ENCODE results near the gene ZC3H10. TPM values are rescaled to one million over a fixed set of nuclear protein-coding genes. Genes with fewer than 3 reads are reported as not detected.

ZC3H10 gene
- total and polyA plus RNA-seq, 2 of the 13 experiments (the other 11 are each of a cell fraction or from before 2014, with no cell fraction given), result 0.70 to 2.3 TPM

GRCh38 chr12:56116267-56117081 is 1.6 kb upstream of the ZC3H10 start, which contains the start of gene RPL41 (continued):
- TF ChIP-seq, protein P1, sequence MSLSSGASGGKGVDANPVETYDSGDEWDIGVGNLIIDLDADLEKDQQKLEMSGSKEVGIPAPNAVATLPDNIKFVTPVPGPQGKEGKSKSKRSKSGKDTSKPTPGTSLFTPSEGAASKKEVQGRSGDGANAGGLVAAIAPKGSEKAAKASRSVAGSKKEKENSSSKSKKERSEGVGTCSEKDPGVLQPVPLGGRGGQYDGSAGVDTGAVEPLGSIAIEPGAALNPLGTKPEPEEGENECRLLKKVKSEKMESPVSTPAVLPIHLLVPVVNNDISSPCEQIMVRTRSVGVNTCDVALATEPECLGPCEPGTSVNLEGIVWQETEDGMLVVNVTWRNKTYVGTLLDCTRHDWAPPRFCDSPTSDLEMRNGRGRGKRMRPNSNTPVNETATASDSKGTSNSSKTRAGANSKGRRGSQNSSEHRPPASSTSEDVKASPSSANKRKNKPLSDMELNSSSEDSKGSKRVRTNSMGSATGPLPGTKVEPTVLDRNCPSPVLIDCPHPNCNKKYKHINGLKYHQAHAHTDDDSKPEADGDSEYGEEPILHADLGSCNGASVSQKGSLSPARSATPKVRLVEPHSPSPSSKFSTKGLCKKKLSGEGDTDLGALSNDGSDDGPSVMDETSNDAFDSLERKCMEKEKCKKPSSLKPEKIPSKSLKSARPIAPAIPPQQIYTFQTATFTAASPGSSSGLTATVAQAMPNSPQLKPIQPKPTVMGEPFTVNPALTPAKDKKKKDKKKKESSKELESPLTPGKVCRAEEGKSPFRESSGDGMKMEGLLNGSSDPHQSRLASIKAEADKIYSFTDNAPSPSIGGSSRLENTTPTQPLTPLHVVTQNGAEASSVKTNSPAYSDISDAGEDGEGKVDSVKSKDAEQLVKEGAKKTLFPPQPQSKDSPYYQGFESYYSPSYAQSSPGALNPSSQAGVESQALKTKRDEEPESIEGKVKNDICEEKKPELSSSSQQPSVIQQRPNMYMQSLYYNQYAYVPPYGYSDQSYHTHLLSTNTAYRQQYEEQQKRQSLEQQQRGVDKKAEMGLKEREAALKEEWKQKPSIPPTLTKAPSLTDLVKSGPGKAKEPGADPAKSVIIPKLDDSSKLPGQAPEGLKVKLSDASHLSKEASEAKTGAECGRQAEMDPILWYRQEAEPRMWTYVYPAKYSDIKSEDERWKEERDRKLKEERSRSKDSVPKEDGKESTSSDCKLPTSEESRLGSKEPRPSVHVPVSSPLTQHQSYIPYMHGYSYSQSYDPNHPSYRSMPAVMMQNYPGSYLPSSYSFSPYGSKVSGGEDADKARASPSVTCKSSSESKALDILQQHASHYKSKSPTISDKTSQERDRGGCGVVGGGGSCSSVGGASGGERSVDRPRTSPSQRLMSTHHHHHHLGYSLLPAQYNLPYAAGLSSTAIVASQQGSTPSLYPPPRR (CRISPR knock-in tag; IDR thresholded peaks at IDR 0.05; ENCODE audit: borderline replicate concordance), result peak; percentile 61; the same call in 1 of the 2 replicates
- TF ChIP-seq SIX1 (CRISPR knock-in tag; IDR thresholded peaks at IDR 0.05; ENCODE audit: borderline replicate concordance) (peak; percentile 60; the same call in 1 of the 2 replicates), HNF1A (IDR thresholded peaks at IDR 0.05; ENCODE audit: low read depth) (no peak), HNF1A (CRISPR knock-in tag; IDR thresholded peaks at IDR 0.05; ENCODE audit: borderline replicate concordance) (peak; percentile 74; the same call in 1 of the 2 replicates), EP300 (IDR thresholded peaks at IDR 0.05; ENCODE audit: low read depth in 2 of 2, low read length in 2 of 2) (no peak; a peak in 1 of 4 replicates), EP300 (CRISPR knock-in tag; IDR thresholded peaks at IDR 0.05; ENCODE audit: borderline replicate concordance) (0 out of 2 replicates have a peak, but pooled peaks have one; percentile 45), NFIB (CRISPR knock-in tag; IDR thresholded peaks at IDR 0.05; ENCODE audit: borderline replicate concordance) (no peak), ZSCAN12 (CRISPR knock-in tag; IDR thresholded peaks at IDR 0.05) (no peak), ZFX (CRISPR knock-in tag; IDR thresholded peaks at IDR 0.05; ENCODE audit: low read depth) (peak; percentile 85), NFKB2 (CRISPR knock-in tag; IDR thresholded peaks at IDR 0.05; ENCODE audit: borderline replicate concordance) (peak; percentile 45; the same call in 1 of the 2 replicates), SIX4 (CRISPR knock-in tag; IDR thresholded peaks at IDR 0.05) (0 out of 2 replicates have a peak, but pooled peaks have one; percentile 14), MTA3 (CRISPR knock-in tag; IDR thresholded peaks at IDR 0.05) (no peak), ZFP91 (CRISPR knock-in tag; IDR thresholded peaks at IDR 0.05; ENCODE audit: borderline replicate concordance) (no peak; the same call in 1 of the 2 replicates), ZKSCAN1 (IDR thresholded peaks at IDR 0.05; ENCODE audit: low read length) (no peak), SOX5 (CRISPR knock-in tag; IDR thresholded peaks at IDR 0.05; ENCODE audit: borderline replicate concordance) (no peak), ZNF143 (CRISPR knock-in tag; IDR thresholded peaks at IDR 0.05) (peak; percentile 89), NFE2 (CRISPR knock-in tag; IDR thresholded peaks at IDR 0.05) (no peak)

Measured in HepG2 (cell line).